Subcutaneous abdominal adipose tissue (tissue), 5 donors: ENCODE results near the gene GDPD2.
"Not testable (repeated sequence)": the region's sequence is repeated elsewhere in the genome, so short reads cannot be mapped to it uniquely, and the experiment has no call there.

Experiments used
- H3K27ac ChIP-seq: one replicate; pipeline ENCODE4 v1.7.0; 2013; ENCODE audit warnings: low read depth, mild to moderate bottlenecking, inconsistent platforms, low read length, moderate library complexity
- H3K27me3 ChIP-seq, 5 donors: one replicate each; pipeline ENCODE4 v1.7.0; 2013; ENCODE audit warnings: low read length in 5 of 5, inconsistent platforms in 1 of 5; ENCODE audit not compliant: control insufficient read depth in 5 of 5, insufficient read depth in 4 of 5
- H3K36me3 ChIP-seq, 5 donors: one replicate each; pipeline ENCODE4 v1.7.0; 2013; ENCODE audit warnings: low read length in 5 of 5; ENCODE audit not compliant: control insufficient read depth in 5 of 5, insufficient read depth in 5 of 5
- H3K4me1 ChIP-seq, 5 donors: one replicate each; pipeline ENCODE4 v1.7.0; 2013; ENCODE audit warnings: low read length in 5 of 5, mild to moderate bottlenecking in 3 of 5, moderate library complexity in 1 of 5; ENCODE audit not compliant: control insufficient read depth in 5 of 5, insufficient read depth in 5 of 5
- H3K4me3 ChIP-seq, 5 donors: one replicate each; pipeline ENCODE4 v1.7.0; 2013; ENCODE audit warnings: low read length in 5 of 5, low read depth in 1 of 5
- H3K9ac ChIP-seq, 5 donors: one replicate each; pipeline ENCODE4 v1.7.0; 2013; ENCODE audit warnings: low read length in 5 of 5, mild to moderate bottlenecking in 4 of 5, moderate library complexity in 3 of 5
- H3K9me3 ChIP-seq, 5 donors: one replicate each; pipeline ENCODE4 v1.7.0; 2013; ENCODE audit warnings: low read length in 5 of 5; ENCODE audit not compliant: control insufficient read depth in 5 of 5
- donor health status: healthy.
- donor health status: healthy.
- donor health status: healthy.
- donor health status: healthy.
- donor health status: healthy.

GDPD2 gene

GRCh38 chrX:70422851-70423341 lies at the start of gene GDPD2:
Gene GDPD2, plus strand, starts transcription at chrX:70423314. Its CDS starts 1,671 bp downstream, at chrX:70424985.
- Histone ChIP-seq H3K9ac (no peak within 1 kb of the TSS), H3K27ac (no peak within 1 kb of the TSS), H3K9me3 (no peaks in the 10 kb centered on the region), H3K4me1 (no peaks in the 10 kb centered on the region), H3K36me3 (no peaks in the 10 kb centered on the region), H3K4me3 (no peak within 1 kb of the TSS), H3K27me3 (peaks cover 12 to 41% (median 36%) of the 10 kb centered on the region in 5 donors)

- Histone ChIP-seq H3K4me3 (no peak overlapping the region), H3K4me1 (no peaks in the 10 kb centered on the region), H3K27ac (no peak overlapping the region), H3K9ac (no peak overlapping the region), H3K27me3 (no peaks in the 10 kb centered on the region), H3K36me3 (no peaks in the 10 kb centered on the region), H3K9me3 (peaks cover 0 to 3% (median 0%) of the 10 kb centered on the region in 5 donors)
These were observed 36.9 kb upstream of the GDPD2 start for GRCh38 chrX:70386235-70386634.

- Histone ChIP-seq H3K9me3 (peaks cover 0 to 5% (median 3%) of the 10 kb centered on the region in 5 donors), H3K27me3 (peaks cover 0 to 6% (median 0%) of the 10 kb centered on the region in 5 donors), H3K27ac (no peak overlapping the region), H3K4me1 (no peaks in the 10 kb centered on the region), H3K9ac (peak overlapping the region in 1 of 5 donors; percentile 24), H3K36me3 (no peaks in the 10 kb centered on the region), H3K4me3 (no peak overlapping the region)
These were observed 24.2 kb upstream of the GDPD2 start for GRCh38 chrX:70398899-70399298.

- not testable (repeated sequence) for H3K36me3 ChIP-seq, H3K9ac ChIP-seq, H3K9me3 ChIP-seq, H3K4me1 ChIP-seq, H3K27ac ChIP-seq, H3K4me3 ChIP-seq, H3K27me3 ChIP-seq
These were observed 22.9 kb upstream of the GDPD2 start for GRCh38 chrX:70400181-70400580.

- H3K27me3 ChIP-seq = peaks cover 0 to 17% (median 0%) of the 10 kb centered on the region in 5 donors
- no peak overlapping the region for H3K4me3 ChIP-seq
- no peaks in the 10 kb centered on the region for H3K4me1 ChIP-seq
- H3K9ac ChIP-seq = no peak overlapping the region
- H3K27ac ChIP-seq = no peak overlapping the region
- H3K9me3 ChIP-seq = no peaks in the 10 kb centered on the region
- no peaks in the 10 kb centered on the region for H3K36me3 ChIP-seq
These were observed 20.4 kb upstream of the GDPD2 start for GRCh38 chrX:70402721-70403120.

- Histone ChIP-seq H3K9me3 (no peaks in the 10 kb centered on the region), H3K4me1 (no peaks in the 10 kb centered on the region), H3K36me3 (no peaks in the 10 kb centered on the region), H3K9ac (no peak overlapping the region), H3K27ac (no peak overlapping the region), H3K4me3 (no peak overlapping the region), H3K27me3 (peaks cover 0 to 17% (median 2%) of the 10 kb centered on the region in 5 donors)
These were observed 18.1 kb upstream of the GDPD2 start for GRCh38 chrX:70405003-70405402.

- Histone ChIP-seq H3K36me3 (no peaks in the 10 kb centered on the region), H3K9ac (no peak overlapping the region), H3K4me3 (no peak overlapping the region), H3K4me1 (no peaks in the 10 kb centered on the region), H3K27ac (no peak overlapping the region), H3K9me3 (no peaks in the 10 kb centered on the region), H3K27me3 (peaks cover 0 to 3% (median 2%) of the 10 kb centered on the region in 5 donors)
These were observed 12.2 kb upstream of the GDPD2 start for GRCh38 chrX:70410921-70411320.

GRCh38 chrX:70411475-70411874 lies 11.6 kb upstream of the GDPD2 start:
- Histone ChIP-seq H3K4me1 (no peaks in the 10 kb centered on the region), H3K36me3 (no peaks in the 10 kb centered on the region), H3K27me3 (peaks cover 0 to 3% (median 0%) of the 10 kb centered on the region in 5 donors), H3K9ac (no peak overlapping the region), H3K9me3 (no peaks in the 10 kb centered on the region), H3K27ac (no peak overlapping the region), H3K4me3 (no peak overlapping the region)

- peaks cover 12 to 35% (median 34%) of the 10 kb centered on the region in 5 donors for H3K27me3 ChIP-seq
- no peaks in the 10 kb centered on the region for H3K9me3 ChIP-seq
- no peak overlapping the region for H3K27ac ChIP-seq
- no peaks in the 10 kb centered on the region for H3K36me3 ChIP-seq
- H3K4me3 ChIP-seq = no peak overlapping the region
- no peaks in the 10 kb centered on the region for H3K4me1 ChIP-seq
- H3K9ac ChIP-seq = no peak overlapping the region
These were observed 1.5 kb upstream of the GDPD2 start for GRCh38 chrX:70421618-70422017.

GRCh38 chrX:70423936-70424675 lies 992 bp downstream of the GDPD2 start:
- no peaks in the 10 kb centered on the region for H3K36me3 ChIP-seq
- no peak overlapping the region for H3K4me3 ChIP-seq
- H3K27ac ChIP-seq = no peak overlapping the region
- no peaks in the 10 kb centered on the region for H3K9me3 ChIP-seq
- no peaks in the 10 kb centered on the region for H3K4me1 ChIP-seq
- no peak overlapping the region for H3K9ac ChIP-seq
- H3K27me3 ChIP-seq = peaks cover 12 to 44% (median 37%) of the 10 kb centered on the region in 5 donors
